Ovary (tissue), 9 donors: Measurements from ENCODE around the gene HK2. TPM values are rescaled to one million over a fixed set of nuclear protein-coding genes. Genes with fewer than 3 reads are reported as not detected.
A peak's percentile ranks its signal among the peaks of the same experiment; 100 is the strongest.

Experiments
- DNase-seq, 5 donors: peaks; one replicate each; pipeline ENCODE4 v3.0.0-alpha.2; 2019 to 2020
- H3K27ac ChIP-seq, 2 donors: fragments of 200-600 bp; one replicate each; pipeline versions ENCODE4 v1.5.1 to v1.8.0; 2019 to 2022
- H3K27me3 ChIP-seq: fragments of 200-600 bp; one replicate; pipeline ENCODE4 v1.8.0; 2022
- H3K36me3 ChIP-seq: fragments of 200-600 bp; sonication (generic); one replicate; pipeline ENCODE4 v1.5.1; 2019
- H3K4me1 ChIP-seq: one replicate; pipeline ENCODE4 v1.8.1; 2013; ENCODE audit warnings: mild to moderate bottlenecking, moderate library complexity; ENCODE audit not compliant: insufficient read depth
- H3K4me3 ChIP-seq: fragments of 200-600 bp; sonication (generic); one replicate; pipeline ENCODE4 v1.5.1; 2017
- H3K9me3 ChIP-seq, 2 donors: fragments of 200-600 bp in 1 of 2; sonication (generic) in 1 of 2; one replicate each; pipeline versions ENCODE4 v1.5.1 to v1.8.1; 2013 to 2019; ENCODE audit warnings: mild to moderate bottlenecking in 1 of 2, moderate library complexity in 1 of 2
- EP300 ChIP-seq: sonication (generic); formaldehyde crosslinking; IDR thresholded peaks from one replicate; pipeline ENCODE4 v1.6.1; 2017; ENCODE audit warnings: antibody characterized with exemption
- POLR2A ChIP-seq: fragments of 450-650 bp; IDR thresholded peaks from one replicate; pipeline ENCODE4 v1.6.1; 2017; ENCODE audit warnings: antibody characterized with exemption, mild to moderate bottlenecking, moderate library complexity
- WGBS, 3 donors: extraction: QIAGEN DNeasy Blood & Tissue Kit in 1 of 3; methylation state at CpG; one replicate each; pipeline versions ENCODE4 v1.1.5 to v1.1.7; 2013 to 2017; 5-methylcytosine and 5-hydroxymethylcytosine counted together
- intact Hi-C, 4 donors: fragments of 100-400 bp; cut with DNase I; formaldehyde crosslinking; loops; one replicate each; pipeline versions ENCODE4 v1.11.0 to v1.15.1; 2022 to 2023
- polyA plus RNA-seq, 2 donors: library from polyadenylated mRNA; stranded (reverse); fragments of 200-250 nt in 1 of 2; fragments of 350-450 nt in 1 of 2; fragmentation: Illumina TruSeq in 1 of 2; extraction: RNeasy Lipid Tissue Mini Kit (QIAGEN cat#74804) in 1 of 2; gene quantifications; one replicate each; pipeline ENCODE4 v1.2.3, GENCODE V29; 2013 to 2014
- total RNA-seq, 7 donors: library from RNA; depleted of rRNA in 2 of 7; stranded (reverse); fragments of >200 nt in 2 of 7; fragmentation: NEBNext Ultra II Directional in 3 of 7; extraction: Animal tissue kit (Norgen Biotek cat#: 25700) in 3 of 7; gene quantifications; one replicate each; pipeline versions ENCODE4 v1.1.0 to v1.2.4, GENCODE V29; 2016 to 2023
- TF ChIP-seq, protein P1 (sequence below), 3 donors: fragments of 450-650 bp in 2 of 3; fragments of 200-600 bp in 1 of 3; IDR thresholded peaks; one replicate each; pipeline versions ENCODE4 v1.5.1 to v1.8.0; 2016 to 2022; ENCODE audit warnings: antibody characterized with exemption in 3 of 3, mild to moderate bottlenecking in 1 of 3
- donor health status: DM: no; HTN: no; CAD: no; lungs with moderate emphysema.
- donor health status: DM: no; HTN: no; CAD: no.
- donor health status: Bipolar disorder and iron deficiency.
- donor health status: DM: yes; HTN: yes; CAD: no.
- donor health status: DM: no; HTN: no; CAD: no.
- donor health status: DM: yes; HTN: yes; CAD: no.

The HK2 gene
- total and polyA plus RNA-seq, 9 donors: 11.8 to 46.7 (median 28.9) TPM

GRCh38 chr2:74871414-74871813 is 37.5 kb downstream of the HK2 start:
- Histone ChIP-seq H3K27me3 (no peaks in the 10 kb centered on the region), H3K27ac (peak overlapping the region in 1 of 2 donors; percentile 65), H3K36me3 (no peaks in the 10 kb centered on the region), H3K4me3 (no peak overlapping the region), H3K4me1 (peaks cover 53% of the 10 kb centered on the region), H3K9me3 (no peaks in the 10 kb centered on the region)
- no peak for TF ChIP-seq POLR2A
- no peak for TF ChIP-seq EP300
- TF ChIP-seq, protein P1, sequence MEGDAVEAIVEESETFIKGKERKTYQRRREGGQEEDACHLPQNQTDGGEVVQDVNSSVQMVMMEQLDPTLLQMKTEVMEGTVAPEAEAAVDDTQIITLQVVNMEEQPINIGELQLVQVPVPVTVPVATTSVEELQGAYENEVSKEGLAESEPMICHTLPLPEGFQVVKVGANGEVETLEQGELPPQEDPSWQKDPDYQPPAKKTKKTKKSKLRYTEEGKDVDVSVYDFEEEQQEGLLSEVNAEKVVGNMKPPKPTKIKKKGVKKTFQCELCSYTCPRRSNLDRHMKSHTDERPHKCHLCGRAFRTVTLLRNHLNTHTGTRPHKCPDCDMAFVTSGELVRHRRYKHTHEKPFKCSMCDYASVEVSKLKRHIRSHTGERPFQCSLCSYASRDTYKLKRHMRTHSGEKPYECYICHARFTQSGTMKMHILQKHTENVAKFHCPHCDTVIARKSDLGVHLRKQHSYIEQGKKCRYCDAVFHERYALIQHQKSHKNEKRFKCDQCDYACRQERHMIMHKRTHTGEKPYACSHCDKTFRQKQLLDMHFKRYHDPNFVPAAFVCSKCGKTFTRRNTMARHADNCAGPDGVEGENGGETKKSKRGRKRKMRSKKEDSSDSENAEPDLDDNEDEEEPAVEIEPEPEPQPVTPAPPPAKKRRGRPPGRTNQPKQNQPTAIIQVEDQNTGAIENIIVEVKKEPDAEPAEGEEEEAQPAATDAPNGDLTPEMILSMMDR (IDR thresholded peaks at IDR 0.05): no peak
- peak in 1 of 5 donors; percentile 57 for DNase-seq
- 44 to 65% (median 61%) methylated on average over 6 of the region's 6 CpGs for WGBS, 3 donors
- intact Hi-C loops: no loop called here

DNA sequence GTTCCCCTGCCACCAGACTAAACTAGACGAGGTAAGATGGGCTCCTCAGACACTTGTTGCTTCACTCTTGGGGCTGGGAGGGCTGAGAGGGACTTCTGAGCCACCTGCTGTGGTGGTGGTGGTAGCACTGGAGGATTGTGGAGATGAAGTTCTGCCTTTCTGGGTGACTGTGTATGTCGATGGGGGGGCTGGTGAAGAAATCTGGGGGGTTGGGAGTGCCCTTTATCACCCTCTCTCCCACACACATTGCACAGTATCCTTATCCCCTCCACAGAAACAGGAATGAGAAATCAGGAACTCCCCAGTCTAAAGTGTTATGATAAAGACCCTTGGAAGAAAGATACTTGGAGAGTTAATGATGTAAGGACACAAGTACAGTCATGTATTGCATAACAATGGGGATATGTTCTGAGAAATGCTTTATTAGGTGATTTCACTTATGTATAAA is 38.5 kb downstream of the HK2 start:
- intact Hi-C loops: no loop called here
- no peak for DNase-seq
- Histone ChIP-seq H3K4me1 (peaks cover 47% of the 10 kb centered on the region), H3K4me3 (no peak overlapping the region), H3K9me3 (no peaks in the 10 kb centered on the region), H3K27me3 (no peaks in the 10 kb centered on the region), H3K36me3 (no peaks in the 10 kb centered on the region), H3K27ac (peak overlapping the region in 1 of 2 donors; percentile 65)
- WGBS, 3 donors: 63 to 81% (median 63%) methylated on average over 2 of the region's 2 CpGs
- TF ChIP-seq EP300: no peak
- TF ChIP-seq, protein P1 (IDR thresholded peaks at IDR 0.05): no peak
- TF ChIP-seq POLR2A: no peak

DNA sequence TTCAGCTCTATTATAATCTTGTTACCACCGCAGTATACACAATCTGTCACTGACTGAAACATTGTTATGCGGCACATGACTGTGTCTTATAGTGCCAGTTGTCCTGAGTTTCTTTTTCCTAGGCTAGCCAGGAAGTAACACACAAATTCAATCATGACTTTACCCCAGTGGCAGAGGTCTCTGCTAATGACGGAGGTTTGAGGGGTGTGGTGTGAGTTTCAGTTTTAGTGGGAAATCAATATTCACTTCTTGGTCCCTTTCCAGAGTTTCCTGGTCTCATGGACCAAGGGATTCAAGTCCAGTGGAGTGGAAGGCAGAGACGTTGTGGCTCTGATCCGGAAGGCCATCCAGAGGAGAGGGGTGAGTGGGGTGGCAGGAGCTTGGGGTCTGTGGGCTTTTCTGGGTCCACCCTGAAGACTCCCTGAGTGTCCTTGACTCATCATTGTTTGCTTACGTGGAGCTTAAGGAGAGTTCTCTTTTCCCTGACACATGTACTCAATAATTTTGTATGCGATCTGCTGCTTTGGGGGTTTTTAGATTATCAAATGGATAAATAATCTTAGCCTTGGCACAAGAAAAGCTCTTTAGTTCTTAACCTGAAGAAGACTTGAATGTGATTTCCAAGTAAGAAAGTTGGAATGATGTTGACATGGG is 39.2 kb downstream of the HK2 start:
- Histone ChIP-seq H3K4me3 (no peak overlapping the region), H3K27me3 (no peaks in the 10 kb centered on the region), H3K4me1 (peaks cover 43% of the 10 kb centered on the region), H3K36me3 (no peaks in the 10 kb centered on the region), H3K9me3 (no peaks in the 10 kb centered on the region), H3K27ac (peak overlapping the region; percentile 8 to 65)
- TF ChIP-seq, protein P1 (IDR thresholded peaks at IDR 0.05): no peak
- TF ChIP-seq POLR2A (no peak), EP300 (no peak)
- intact Hi-C loops: no loop called here
- no peak for DNase-seq
- 72 to 76% (median 74%) methylated on average over 7 of the region's 7 CpGs for WGBS, 3 donors

DNA sequence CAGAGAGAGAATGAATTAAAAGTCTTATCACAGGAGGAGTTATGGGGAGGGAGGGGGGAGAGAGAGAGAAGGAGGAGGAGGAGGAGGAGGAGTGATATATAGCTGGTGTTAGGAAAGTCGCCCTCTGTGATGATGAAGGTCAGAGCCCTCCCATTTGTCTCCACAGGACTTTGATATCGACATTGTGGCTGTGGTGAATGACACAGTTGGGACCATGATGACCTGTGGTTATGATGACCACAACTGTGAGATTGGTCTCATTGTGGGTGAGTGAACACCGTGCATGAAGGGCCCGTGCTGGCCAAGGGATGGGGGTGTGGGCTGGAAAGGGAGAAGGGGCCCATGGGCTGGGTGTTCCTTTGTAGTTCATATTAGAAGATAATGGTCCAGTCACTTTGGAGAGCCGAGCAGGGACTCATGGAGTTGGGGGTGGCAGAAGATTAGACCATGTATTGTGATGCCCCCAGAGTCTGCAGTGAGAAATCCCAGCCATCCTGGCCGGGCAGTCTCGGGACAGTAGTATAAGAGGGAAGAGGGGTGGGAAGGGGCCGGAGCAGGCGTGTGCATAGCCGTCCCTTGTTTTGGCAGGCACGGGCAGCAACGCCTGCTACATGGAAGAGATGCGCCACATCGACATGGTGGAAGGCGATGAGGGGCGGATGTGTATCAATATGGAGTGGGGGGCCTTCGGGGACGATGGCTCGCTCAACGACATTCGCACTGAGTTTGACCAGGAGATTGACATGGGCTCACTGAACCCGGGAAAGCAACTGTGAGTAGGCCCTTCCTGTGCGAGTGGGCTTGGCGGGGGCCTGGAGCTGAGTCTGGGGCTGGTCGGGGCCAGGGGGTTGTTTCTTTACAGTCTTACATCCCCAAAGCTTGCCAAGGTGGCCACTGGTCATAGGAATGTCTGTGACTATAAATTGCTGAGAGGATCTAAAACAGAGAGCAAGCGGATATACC is 40.0 kb downstream of the HK2 start:
- H3K4me1 ChIP-seq: peaks cover 42% of the 10 kb centered on the region
- peak in 2 of 5 donors; percentile 38 to 46 for DNase-seq
- no peaks in the 10 kb centered on the region for H3K36me3 ChIP-seq
- TF ChIP-seq, protein P1 (IDR thresholded peaks at IDR 0.05): no peak
- no peak for TF ChIP-seq EP300
- TF ChIP-seq POLR2A: no peak
- intact Hi-C loops: loop anchor here in 2 of 4 donors (2.0 kb wide), 1 partner anchor 39 kb away; the partner anchor contains the start of gene HK2 (in 2 of the 2)
- peak overlapping the region; percentile 55 to 65 for H3K27ac ChIP-seq
- no peaks in the 10 kb centered on the region for H3K9me3 ChIP-seq
- H3K4me3 ChIP-seq: no peak overlapping the region
- no peaks in the 10 kb centered on the region for H3K27me3 ChIP-seq
- 77 to 80% (median 77%) methylated on average over 26 of the region's 26 CpGs for WGBS, 3 donors
